HG02938 (cell line): Measurements from ENCODE around the gene SCLT1.
"Not testable (repeated sequence)": the region's sequence is repeated elsewhere in the genome, so short reads cannot be mapped to it uniquely, and the experiment has no call there.

Source experiments
- ATAC-seq: cut with Tn5 transposase; IDR thresholded peaks from one replicate; pipeline ENCODE4 v1.9.1; 2021; ENCODE audit warnings: mild to moderate bottlenecking, moderate library complexity; ENCODE audit not compliant: unreplicated experiment

SCLT1 gene

GRCh38 chr4:129080129-129080528 lies 13.2 kb downstream of the SCLT1 start:
- ATAC-seq = no peak

- no peak for ATAC-seq
These were observed 16.0 kb downstream of the SCLT1 start for GRCh38 chr4:129077326-129077725.

- not testable (repeated sequence) for ATAC-seq
These were observed 23.8 kb downstream of the SCLT1 start for GRCh38 chr4:129069537-129069936.

- no peak for ATAC-seq
These were observed 28.6 kb downstream of the SCLT1 start for GRCh38 chr4:129064717-129065116.

- no peak for ATAC-seq
These were observed 29.7 kb downstream of the SCLT1 start for GRCh38 chr4:129063640-129064039.

- ATAC-seq = no peak
These were observed 30.8 kb downstream of the SCLT1 start for GRCh38 chr4:129062580-129062979.

- ATAC-seq = no peak
These were observed 34.3 kb downstream of the SCLT1 start for GRCh38 chr4:129059028-129059427.

- ATAC-seq = no peak
These were observed 47.0 kb downstream of the SCLT1 start for GRCh38 chr4:129046055-129046959.

- no peak for ATAC-seq
These were observed 49.8 kb downstream of the SCLT1 start for GRCh38 chr4:129043523-129043922.

GRCh38 chr4:129040471-129040870 lies 52.9 kb downstream of the SCLT1 start:
- no peak for ATAC-seq

- no peak for ATAC-seq
These were observed 56.2 kb downstream of the SCLT1 start for GRCh38 chr4:129037093-129037492.

- ATAC-seq = no peak
These were observed 78.5 kb downstream of the SCLT1 start for GRCh38 chr4:129014566-129015509.

GRCh38 chr4:129008096-129008495 lies 85.2 kb downstream of the SCLT1 start:
- ATAC-seq = no peak

GRCh38 chr4:128986908-128987307 lies 106.4 kb downstream of the SCLT1 start:
- ATAC-seq = no peak

GRCh38 chr4:128986019-128986418 lies 107.3 kb downstream of the SCLT1 start:
- ATAC-seq = no peak

- ATAC-seq = no peak
These were observed 109.4 kb downstream of the SCLT1 start for GRCh38 chr4:128983771-128984485.

- ATAC-seq = no peak
These were observed 112.0 kb downstream of the SCLT1 start for GRCh38 chr4:128981377-128981776.

GRCh38 chr4:128980816-128981326 lies 112.5 kb downstream of the SCLT1 start:
- no peak for ATAC-seq

- no peak for ATAC-seq
These were observed 113.4 kb downstream of the SCLT1 start for GRCh38 chr4:128979934-128980333.

GRCh38 chr4:128978985-128979384 lies 114.4 kb downstream of the SCLT1 start:
- ATAC-seq = no peak

- no peak for ATAC-seq
These were observed 119.2 kb downstream of the SCLT1 start for GRCh38 chr4:128974136-128974581.
